ENCODE data around the gene REST. TPM values are rescaled to one million over a fixed set of nuclear protein-coding genes. Genes with fewer than 3 reads are reported as not detected.

Gene REST
- total RNA-seq, 1 donor from 2014 or later, result 24.6 TPM

DNA sequence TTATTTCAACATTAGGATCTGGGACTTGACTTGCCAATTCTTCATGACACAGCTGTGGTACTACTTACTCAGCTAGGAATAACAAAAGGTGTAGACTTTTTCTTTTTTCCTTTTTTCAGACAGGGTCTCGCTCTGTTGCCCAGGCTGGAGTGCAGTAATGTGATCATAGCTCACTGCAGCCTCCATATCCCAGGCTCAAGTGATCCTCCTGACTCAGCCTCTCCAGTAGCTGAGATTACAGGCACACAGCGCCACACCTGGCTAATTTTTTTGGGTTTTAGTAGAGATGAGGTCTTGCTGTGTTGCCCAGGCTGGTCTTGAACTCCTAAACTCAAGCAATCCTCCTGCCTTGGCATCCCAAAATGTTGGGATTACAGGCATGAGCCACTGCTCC is 53.4 kb downstream of the REST start:
- no peak overlapping the region for H3K4me3 ChIP-seq
- H3K4me1 ChIP-seq, result no peaks in the 10 kb centered on the region
- H3K36me3 ChIP-seq, result peaks cover 0 to 26% of the 10 kb centered on the region in 2 donors
- no peaks in the 10 kb centered on the region for H3K9me3 ChIP-seq
- no peak overlapping the region for H3K27ac ChIP-seq
- TF ChIP-seq POLR2A (IDR thresholded peaks at IDR 0.05), result no peak
- TF ChIP-seq, protein P1, sequence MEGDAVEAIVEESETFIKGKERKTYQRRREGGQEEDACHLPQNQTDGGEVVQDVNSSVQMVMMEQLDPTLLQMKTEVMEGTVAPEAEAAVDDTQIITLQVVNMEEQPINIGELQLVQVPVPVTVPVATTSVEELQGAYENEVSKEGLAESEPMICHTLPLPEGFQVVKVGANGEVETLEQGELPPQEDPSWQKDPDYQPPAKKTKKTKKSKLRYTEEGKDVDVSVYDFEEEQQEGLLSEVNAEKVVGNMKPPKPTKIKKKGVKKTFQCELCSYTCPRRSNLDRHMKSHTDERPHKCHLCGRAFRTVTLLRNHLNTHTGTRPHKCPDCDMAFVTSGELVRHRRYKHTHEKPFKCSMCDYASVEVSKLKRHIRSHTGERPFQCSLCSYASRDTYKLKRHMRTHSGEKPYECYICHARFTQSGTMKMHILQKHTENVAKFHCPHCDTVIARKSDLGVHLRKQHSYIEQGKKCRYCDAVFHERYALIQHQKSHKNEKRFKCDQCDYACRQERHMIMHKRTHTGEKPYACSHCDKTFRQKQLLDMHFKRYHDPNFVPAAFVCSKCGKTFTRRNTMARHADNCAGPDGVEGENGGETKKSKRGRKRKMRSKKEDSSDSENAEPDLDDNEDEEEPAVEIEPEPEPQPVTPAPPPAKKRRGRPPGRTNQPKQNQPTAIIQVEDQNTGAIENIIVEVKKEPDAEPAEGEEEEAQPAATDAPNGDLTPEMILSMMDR (IDR thresholded peaks at IDR 0.05), result no peak
- no peak for TF ChIP-seq POLR2AphosphoS5 (IDR thresholded peaks at IDR 0.05; ENCODE audit: insufficient read depth in 1 of 2, low read depth in 1 of 2)
- intact Hi-C loops (cut with DNase I), result no loop called here
- H3K27me3 ChIP-seq, result no peaks in the 10 kb centered on the region
- DNase-seq (ENCODE audit: extremely low spot score in 2 of 2), result peak in 1 of 2 donors; percentile 49

DNA sequence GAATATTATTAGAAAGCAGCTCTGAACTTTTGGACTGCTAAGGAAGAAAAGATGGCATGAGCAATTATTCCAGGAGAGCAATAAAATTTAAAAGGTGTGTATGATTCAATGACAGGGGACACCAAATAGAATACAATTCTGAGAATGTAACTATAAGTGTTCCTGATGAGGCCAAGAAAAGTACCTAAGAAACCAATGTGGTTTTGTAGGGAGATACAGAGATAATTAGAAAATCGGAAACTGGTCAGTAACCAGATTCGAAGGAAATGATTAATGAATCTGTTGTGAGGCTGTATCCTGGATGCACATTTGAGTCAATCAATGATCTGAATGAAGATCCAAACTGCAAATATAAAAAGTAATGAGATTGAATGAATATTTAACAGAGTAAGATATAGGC is 63.7 kb downstream of the REST start:
- DNase-seq (ENCODE audit: extremely low spot score in 2 of 2), result no peak
- intact Hi-C loops (cut with DNase I), result no loop called here
- Histone ChIP-seq H3K27me3 (no peaks in the 10 kb centered on the region), H3K27ac (no peak overlapping the region), H3K4me1 (peaks cover 19% of the 10 kb centered on the region), H3K9me3 (no peaks in the 10 kb centered on the region), H3K4me3 (no peak overlapping the region), H3K36me3 (peaks cover 8 to 78% of the 10 kb centered on the region in 2 donors)
- TF ChIP-seq POLR2AphosphoS5 (IDR thresholded peaks at IDR 0.05; ENCODE audit: insufficient read depth in 1 of 2, low read depth in 1 of 2) (no peak), POLR2A (IDR thresholded peaks at IDR 0.05) (no peak)
- TF ChIP-seq, protein P1 (IDR thresholded peaks at IDR 0.05), result no peak

DNA sequence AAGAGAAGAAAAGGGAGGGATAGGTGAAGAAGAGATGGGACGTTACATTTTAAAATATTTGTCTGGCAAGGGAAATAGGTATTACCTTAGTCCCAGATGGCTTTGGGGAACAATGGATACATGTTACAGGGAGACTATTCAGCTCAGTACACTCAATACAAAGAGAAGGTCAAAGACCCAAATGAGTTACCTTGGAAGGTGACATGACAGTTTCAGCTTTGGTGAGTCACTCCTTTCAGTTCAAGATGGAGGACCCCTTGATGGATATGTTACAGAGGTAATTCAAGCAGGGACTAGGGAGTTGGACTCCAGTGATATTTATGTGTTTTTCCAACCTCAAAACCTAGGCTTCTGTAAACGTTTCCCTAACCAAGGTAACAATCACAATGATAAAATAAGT is 64.7 kb downstream of the REST start:
- Histone ChIP-seq H3K9me3 (no peaks in the 10 kb centered on the region), H3K36me3 (peaks cover 8 to 70% of the 10 kb centered on the region in 2 donors)
- intact Hi-C loops (cut with DNase I), result no loop called here

DNA sequence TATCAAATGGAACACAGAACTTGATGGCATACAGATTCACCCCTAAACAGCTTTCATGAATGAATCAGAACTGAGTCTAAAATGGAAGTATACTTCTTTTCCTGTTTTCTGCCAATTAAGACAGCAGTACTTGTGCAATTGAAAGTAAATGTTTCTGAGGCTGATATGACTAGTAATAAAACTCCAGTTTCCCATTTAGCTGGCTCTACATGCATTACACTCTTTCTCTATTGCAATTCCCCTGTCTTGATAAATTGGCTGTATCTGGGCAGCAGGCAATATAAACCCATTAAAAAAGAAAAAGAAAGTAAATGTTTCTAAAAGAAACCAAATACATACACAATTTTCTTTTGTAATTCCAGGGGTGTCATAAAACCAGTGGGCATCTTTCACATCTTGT is 65.1 kb downstream of the REST start:
- peaks cover 8 to 66% of the 10 kb centered on the region in 2 donors for H3K36me3 ChIP-seq
- no peak for DNase-seq (ENCODE audit: extremely low spot score in 2 of 2)
- no peaks in the 10 kb centered on the region for H3K9me3 ChIP-seq
- H3K4me3 ChIP-seq, result no peak overlapping the region
- no peak overlapping the region for H3K27ac ChIP-seq
- no peak for TF ChIP-seq POLR2A (IDR thresholded peaks at IDR 0.05)
- TF ChIP-seq, protein P1 (IDR thresholded peaks at IDR 0.05), result no peak
- no peak for TF ChIP-seq POLR2AphosphoS5 (IDR thresholded peaks at IDR 0.05; ENCODE audit: insufficient read depth in 1 of 2, low read depth in 1 of 2)
- H3K27me3 ChIP-seq, result no peaks in the 10 kb centered on the region
- peaks cover 24% of the 10 kb centered on the region for H3K4me1 ChIP-seq
- intact Hi-C loops (cut with DNase I), result no loop called here

More for the DNA sequence above, 64.7 kb downstream of the REST start:
- Histone ChIP-seq H3K4me3 (no peak overlapping the region), H3K27ac (no peak overlapping the region), H3K27me3 (no peaks in the 10 kb centered on the region), H3K4me1 (peaks cover 24% of the 10 kb centered on the region)
- no peak for DNase-seq (ENCODE audit: extremely low spot score in 2 of 2)
- no peak for TF ChIP-seq POLR2AphosphoS5 (IDR thresholded peaks at IDR 0.05; ENCODE audit: insufficient read depth in 1 of 2, low read depth in 1 of 2)
- no peak for TF ChIP-seq POLR2A (IDR thresholded peaks at IDR 0.05)
- TF ChIP-seq, protein P1 (IDR thresholded peaks at IDR 0.05), result no peak

DNA sequence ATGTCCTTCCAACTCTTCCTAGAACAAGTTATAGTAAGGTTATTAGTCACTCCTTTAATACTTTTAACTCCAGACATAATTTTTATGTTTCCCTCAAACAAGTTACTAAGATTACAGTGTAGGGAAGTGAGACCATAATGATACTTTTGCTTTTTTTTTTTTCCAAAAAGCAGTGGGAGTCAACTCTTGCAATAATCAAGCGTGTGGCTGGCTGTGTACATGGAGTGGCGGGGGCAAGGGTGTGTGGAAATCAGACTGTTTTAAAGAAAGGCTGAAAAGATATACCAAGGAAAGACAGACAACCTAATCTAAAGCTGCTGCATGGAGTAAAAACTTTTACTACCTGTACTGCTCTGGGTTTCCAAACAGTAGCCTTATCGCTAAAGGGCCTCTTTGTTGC is 65.6 kb downstream of the REST start:
- H3K27ac ChIP-seq, result no peak overlapping the region
- H3K27me3 ChIP-seq, result no peaks in the 10 kb centered on the region
- intact Hi-C loops (cut with DNase I), result no loop called here
- DNase-seq (ENCODE audit: extremely low spot score in 2 of 2), result no peak
- TF ChIP-seq, protein P1 (IDR thresholded peaks at IDR 0.05), result no peak
- no peak for TF ChIP-seq POLR2AphosphoS5 (IDR thresholded peaks at IDR 0.05; ENCODE audit: insufficient read depth in 1 of 2, low read depth in 1 of 2)
- TF ChIP-seq POLR2A (IDR thresholded peaks at IDR 0.05), result no peak
- H3K36me3 ChIP-seq, result peaks cover 8 to 61% of the 10 kb centered on the region in 2 donors
- peaks cover 24% of the 10 kb centered on the region for H3K4me1 ChIP-seq
- H3K4me3 ChIP-seq, result no peak overlapping the region
- no peaks in the 10 kb centered on the region for H3K9me3 ChIP-seq

All from vagina (tissue), 2 donors.